ENCODE results near the gene GSTM4.
"Not testable (repeated sequence)": the region's sequence is repeated elsewhere in the genome, so short reads cannot be mapped to it uniquely, and the experiment has no call there.

GSTM4 gene

GRCh38 chr1:109697861-109698260 lies 42.0 kb downstream of the GSTM4 start:
- not testable (repeated sequence) for H3K27ac ChIP-seq (ENCODE audit: low read length); H3K27me3 ChIP-seq (ENCODE audit: insufficient read depth, low read length); H3K36me3 ChIP-seq (ENCODE audit: insufficient read depth, low read depth, low read length); H3K4me1 ChIP-seq (ENCODE audit: insufficient read depth, low read length); H3K9me3 ChIP-seq (ENCODE audit: insufficient read depth, low read depth, low read length); H3K4me3 ChIP-seq (ENCODE audit: low read length); H3K9ac ChIP-seq (ENCODE audit: low read depth, low read length)

- H3K36me3 ChIP-seq (ENCODE audit: insufficient read depth, low read depth, low read length); H3K9me3 ChIP-seq (ENCODE audit: insufficient read depth, low read depth, low read length); H3K27ac ChIP-seq (ENCODE audit: low read length); H3K27me3 ChIP-seq (ENCODE audit: insufficient read depth, low read length); H3K4me3 ChIP-seq (ENCODE audit: low read length); H3K9ac ChIP-seq (ENCODE audit: low read depth, low read length); H3K4me1 ChIP-seq (ENCODE audit: insufficient read depth, low read length): not testable (repeated sequence)
These were observed 47.0 kb downstream of the GSTM4 start for GRCh38 chr1:109702940-109703339.

GRCh38 chr1:109704173-109704572 lies 48.3 kb downstream of the GSTM4 start:
- Histone ChIP-seq H3K9me3 (ENCODE audit: insufficient read depth, low read depth, low read length) (peaks cover 4% of the 10 kb centered on the region), H3K27ac (ENCODE audit: low read length) (no peak overlapping the region), H3K4me3 (ENCODE audit: low read length) (no peak overlapping the region), H3K27me3 (ENCODE audit: insufficient read depth, low read length) (no peaks in the 10 kb centered on the region), H3K9ac (ENCODE audit: low read depth, low read length) (no peak overlapping the region), H3K36me3 (ENCODE audit: insufficient read depth, low read depth, low read length) (no peaks in the 10 kb centered on the region), H3K4me1 (ENCODE audit: insufficient read depth, low read length) (no peaks in the 10 kb centered on the region)

GRCh38 chr1:109705411-109705810 lies 49.5 kb downstream of the GSTM4 start:
- Histone ChIP-seq H3K27me3 (ENCODE audit: insufficient read depth, low read length) (no peaks in the 10 kb centered on the region), H3K36me3 (ENCODE audit: insufficient read depth, low read depth, low read length) (no peaks in the 10 kb centered on the region), H3K9me3 (ENCODE audit: insufficient read depth, low read depth, low read length) (peaks cover 4% of the 10 kb centered on the region)

GRCh38 chr1:109708949-109709348 lies 53.0 kb downstream of the GSTM4 start:
- not testable (repeated sequence) for H3K27me3 ChIP-seq (ENCODE audit: insufficient read depth, low read length); H3K9ac ChIP-seq (ENCODE audit: low read depth, low read length); H3K4me3 ChIP-seq (ENCODE audit: low read length); H3K27ac ChIP-seq (ENCODE audit: low read length); H3K4me1 ChIP-seq (ENCODE audit: insufficient read depth, low read length); H3K36me3 ChIP-seq (ENCODE audit: insufficient read depth, low read depth, low read length); H3K9me3 ChIP-seq (ENCODE audit: insufficient read depth, low read depth, low read length)

More at GRCh38 chr1:109705411-109705810, 49.5 kb downstream of the GSTM4 start:
- H3K4me1 ChIP-seq (ENCODE audit: insufficient read depth, low read length), result no peaks in the 10 kb centered on the region
- no peak overlapping the region for H3K9ac ChIP-seq (ENCODE audit: low read depth, low read length)
- H3K27ac ChIP-seq (ENCODE audit: low read length), result no peak overlapping the region
- H3K4me3 ChIP-seq (ENCODE audit: low read length), result no peak overlapping the region

GRCh38 chr1:109709822-109710221 lies 53.9 kb downstream of the GSTM4 start:
- H3K4me1 ChIP-seq (ENCODE audit: insufficient read depth, low read length); H3K36me3 ChIP-seq (ENCODE audit: insufficient read depth, low read depth, low read length); H3K9ac ChIP-seq (ENCODE audit: low read depth, low read length); H3K27ac ChIP-seq (ENCODE audit: low read length); H3K9me3 ChIP-seq (ENCODE audit: insufficient read depth, low read depth, low read length); H3K27me3 ChIP-seq (ENCODE audit: insufficient read depth, low read length); H3K4me3 ChIP-seq (ENCODE audit: low read length): not testable (repeated sequence)

All from iPS-20b (cell line).